ENCODE data around the gene ST6GALNAC4.

The ST6GALNAC4 gene

GRCh38 chr9:127953768-127954505 lies 37.1 kb upstream of the ST6GALNAC4 start:
- TF ChIP-seq ZFX (IDR thresholded peaks at IDR 0.05; ENCODE audit: borderline replicate concordance) (no peak), CTCF (IDR thresholded peaks at IDR 0.05) (no peak)
- H3K27ac ChIP-seq, result no peak overlapping the region

GRCh38 chr9:127953154-127953553 lies 36.3 kb upstream of the ST6GALNAC4 start:
- no peak overlapping the region for H3K27ac ChIP-seq
- TF ChIP-seq CTCF (IDR thresholded peaks at IDR 0.05) (no peak), ZFX (IDR thresholded peaks at IDR 0.05; ENCODE audit: borderline replicate concordance) (no peak)

- H3K27ac ChIP-seq, result no peak overlapping the region
- TF ChIP-seq ZFX (IDR thresholded peaks at IDR 0.05; ENCODE audit: borderline replicate concordance) (no peak), CTCF (IDR thresholded peaks at IDR 0.05) (no peak)
Observed at GRCh38 chr9:127950513-127951289, 33.9 kb upstream of the ST6GALNAC4 start.

GRCh38 chr9:127949827-127950512 lies 33.1 kb upstream of the ST6GALNAC4 start:
- TF ChIP-seq CTCF (IDR thresholded peaks at IDR 0.05) (no peak), ZFX (IDR thresholded peaks at IDR 0.05; ENCODE audit: borderline replicate concordance) (no peak)
- H3K27ac ChIP-seq, result no peak overlapping the region

GRCh38 chr9:127947841-127948710 lies 31.2 kb upstream of the ST6GALNAC4 start:
- TF ChIP-seq ZFX (IDR thresholded peaks at IDR 0.05; ENCODE audit: borderline replicate concordance) (no peak), CTCF (IDR thresholded peaks at IDR 0.05) (no peak)
- H3K27ac ChIP-seq, result no peak overlapping the region

- no peak overlapping the region for H3K27ac ChIP-seq
- TF ChIP-seq ZFX (IDR thresholded peaks at IDR 0.05; ENCODE audit: borderline replicate concordance) (no peak), CTCF (IDR thresholded peaks at IDR 0.05) (no peak)
Observed at GRCh38 chr9:127946728-127947127, 29.9 kb upstream of the ST6GALNAC4 start.
